Smooth muscle cell of bladder (primary cell): ENCODE results near the gene UBR1. TPM values are rescaled to one million over a fixed set of nuclear protein-coding genes. Genes with fewer than 3 reads are reported as not detected.

ENCODE experiments used
- total RNA-seq: library from RNA; depleted of rRNA; stranded (reverse); fragments of >200 nt; gene quantifications from 2 replicates; pipeline ENCODE4 v1.2.3, GENCODE V29; 2014

UBR1 gene
- 33.6 and 35.0 TPM in 2 replicates for total RNA-seq

GRCh38 chr15:43105778-43106485, at the start of gene UBR1:
TSS of gene UBR1 (minus strand) at chr15:43106038. CDS start at chr15:43106022, 16 bp downstream.

GRCh38 chr15:43133430-43134156, 27.8 kb upstream of the UBR1 start, which contains the start of gene TMEM62:
TSS of gene TMEM62 (plus strand) at chr15:43133586. CDS start at chr15:43133803, 217 bp downstream.

GRCh38 chr15:42920519-42921341, 185.1 kb downstream of the UBR1 start, which contains the start of gene TTBK2:
TSS of gene TTBK2 (minus strand) at chr15:42920778. CDS start at chr15:42878617, 42,161 bp downstream.

Other genes with a start within 250 kb of the UBR1 start
- 6.3 and 7.8 TPM in 2 replicates for gene TTBK2, start 185.3 kb downstream of the UBR1 start, total RNA-seq
- gene TMEM62, start 27.5 kb upstream of the UBR1 start, total RNA-seq = 9.2 and 11.7 TPM in 2 replicates
- 54.5 and 56.8 TPM in 2 replicates for gene CCNDBP1, start 79.4 kb upstream of the UBR1 start, total RNA-seq
- not detected in 2 replicates for gene EPB42, start 115.0 kb upstream of the UBR1 start, total RNA-seq
- not detected in 2 replicates for gene TGM5, start 160.9 kb upstream of the UBR1 start, total RNA-seq
- not detected in 2 replicates for gene TGM7, start 196.2 kb upstream of the UBR1 start, total RNA-seq
- gene LCMT2, start 224.5 kb upstream of the UBR1 start, total RNA-seq = 5.3 and 7.9 TPM in 2 replicates